GM23248 (cell line): ENCODE measurements around the gene IQCF6.

Experiments
- EZH2 ChIP-seq: fragments of 200-600 bp; sonication (generic); IDR thresholded peaks from 2 replicates; pipeline ENCODE4 v1.6.1; 2018; ENCODE audit warnings: antibody characterized with exemption, mild to moderate bottlenecking; ENCODE audit not compliant: insufficient read depth, poor library complexity, severe bottlenecking
- EZH2phosphoT487 ChIP-seq: fragments of 200-600 bp; sonication (generic); IDR thresholded peaks from 2 replicates; pipeline ENCODE4 v1.6.1; 2018; ENCODE audit warnings: antibody characterized with exemption, moderate library complexity, mild to moderate bottlenecking, low read depth; ENCODE audit not compliant: insufficient read depth

DNA sequence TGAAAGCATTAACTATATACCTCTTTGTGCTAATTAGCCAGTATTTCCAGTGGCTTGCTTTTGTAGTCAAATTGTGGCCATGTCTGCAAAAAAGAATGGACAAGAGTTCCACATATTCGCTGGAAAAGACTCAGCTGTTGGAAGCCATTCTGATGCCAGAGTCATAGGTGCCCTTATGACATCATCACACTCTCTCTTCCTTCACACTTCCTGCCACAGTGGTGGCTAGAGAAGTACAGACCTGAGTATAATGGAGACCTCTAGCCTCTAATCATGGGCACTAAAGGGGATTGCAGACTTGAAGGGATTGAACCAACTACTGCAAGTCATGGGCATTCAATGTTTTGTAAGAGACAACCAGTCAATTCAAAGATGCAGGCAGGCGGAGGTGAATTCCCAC, 38.3 kb upstream of the IQCF6 start:
- TF ChIP-seq EZH2 (no peak), EZH2phosphoT487 (no peak)
